ENCODE measurements around the gene CECR2.

DNA sequence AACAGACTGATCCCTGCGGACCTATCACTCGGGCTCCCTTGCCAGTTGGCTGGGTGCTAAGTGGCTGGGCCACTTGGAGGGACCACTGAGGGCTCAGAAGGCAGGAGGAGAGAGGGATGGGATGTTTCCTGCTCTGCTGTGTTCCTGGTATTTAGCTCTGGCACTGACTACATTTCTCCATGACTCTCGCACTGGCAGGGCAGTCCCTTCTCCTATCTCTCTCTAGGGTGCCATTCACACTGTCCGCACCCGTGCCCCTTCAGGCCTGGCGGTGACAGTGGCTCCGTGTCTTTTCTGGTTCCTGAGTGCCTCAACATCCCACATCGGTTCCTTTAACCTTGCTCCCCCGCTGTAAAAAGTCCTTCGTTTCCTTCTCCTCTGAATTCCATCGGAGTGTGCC is 31.6 kb upstream of the CECR2 start:
- TF ChIP-seq, protein P1, sequence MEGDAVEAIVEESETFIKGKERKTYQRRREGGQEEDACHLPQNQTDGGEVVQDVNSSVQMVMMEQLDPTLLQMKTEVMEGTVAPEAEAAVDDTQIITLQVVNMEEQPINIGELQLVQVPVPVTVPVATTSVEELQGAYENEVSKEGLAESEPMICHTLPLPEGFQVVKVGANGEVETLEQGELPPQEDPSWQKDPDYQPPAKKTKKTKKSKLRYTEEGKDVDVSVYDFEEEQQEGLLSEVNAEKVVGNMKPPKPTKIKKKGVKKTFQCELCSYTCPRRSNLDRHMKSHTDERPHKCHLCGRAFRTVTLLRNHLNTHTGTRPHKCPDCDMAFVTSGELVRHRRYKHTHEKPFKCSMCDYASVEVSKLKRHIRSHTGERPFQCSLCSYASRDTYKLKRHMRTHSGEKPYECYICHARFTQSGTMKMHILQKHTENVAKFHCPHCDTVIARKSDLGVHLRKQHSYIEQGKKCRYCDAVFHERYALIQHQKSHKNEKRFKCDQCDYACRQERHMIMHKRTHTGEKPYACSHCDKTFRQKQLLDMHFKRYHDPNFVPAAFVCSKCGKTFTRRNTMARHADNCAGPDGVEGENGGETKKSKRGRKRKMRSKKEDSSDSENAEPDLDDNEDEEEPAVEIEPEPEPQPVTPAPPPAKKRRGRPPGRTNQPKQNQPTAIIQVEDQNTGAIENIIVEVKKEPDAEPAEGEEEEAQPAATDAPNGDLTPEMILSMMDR (IDR thresholded peaks at IDR 0.05), result no peak
- TF ChIP-seq POLR2AphosphoS5 (IDR thresholded peaks at IDR 0.05; ENCODE audit: low read depth, low read length) (no peak), TCF7L2 (IDR thresholded peaks at IDR 0.05; ENCODE audit: low read depth, low read length) (no peak), SIN3A (IDR thresholded peaks at IDR 0.05; ENCODE audit: borderline replicate concordance, insufficient read depth, low read depth, low read length) (no peak)
- TF ChIP-seq, protein P2, sequence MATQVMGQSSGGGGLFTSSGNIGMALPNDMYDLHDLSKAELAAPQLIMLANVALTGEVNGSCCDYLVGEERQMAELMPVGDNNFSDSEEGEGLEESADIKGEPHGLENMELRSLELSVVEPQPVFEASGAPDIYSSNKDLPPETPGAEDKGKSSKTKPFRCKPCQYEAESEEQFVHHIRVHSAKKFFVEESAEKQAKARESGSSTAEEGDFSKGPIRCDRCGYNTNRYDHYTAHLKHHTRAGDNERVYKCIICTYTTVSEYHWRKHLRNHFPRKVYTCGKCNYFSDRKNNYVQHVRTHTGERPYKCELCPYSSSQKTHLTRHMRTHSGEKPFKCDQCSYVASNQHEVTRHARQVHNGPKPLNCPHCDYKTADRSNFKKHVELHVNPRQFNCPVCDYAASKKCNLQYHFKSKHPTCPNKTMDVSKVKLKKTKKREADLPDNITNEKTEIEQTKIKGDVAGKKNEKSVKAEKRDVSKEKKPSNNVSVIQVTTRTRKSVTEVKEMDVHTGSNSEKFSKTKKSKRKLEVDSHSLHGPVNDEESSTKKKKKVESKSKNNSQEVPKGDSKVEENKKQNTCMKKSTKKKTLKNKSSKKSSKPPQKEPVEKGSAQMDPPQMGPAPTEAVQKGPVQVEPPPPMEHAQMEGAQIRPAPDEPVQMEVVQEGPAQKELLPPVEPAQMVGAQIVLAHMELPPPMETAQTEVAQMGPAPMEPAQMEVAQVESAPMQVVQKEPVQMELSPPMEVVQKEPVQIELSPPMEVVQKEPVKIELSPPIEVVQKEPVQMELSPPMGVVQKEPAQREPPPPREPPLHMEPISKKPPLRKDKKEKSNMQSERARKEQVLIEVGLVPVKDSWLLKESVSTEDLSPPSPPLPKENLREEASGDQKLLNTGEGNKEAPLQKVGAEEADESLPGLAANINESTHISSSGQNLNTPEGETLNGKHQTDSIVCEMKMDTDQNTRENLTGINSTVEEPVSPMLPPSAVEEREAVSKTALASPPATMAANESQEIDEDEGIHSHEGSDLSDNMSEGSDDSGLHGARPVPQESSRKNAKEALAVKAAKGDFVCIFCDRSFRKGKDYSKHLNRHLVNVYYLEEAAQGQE (IDR thresholded peaks at IDR 0.05; ENCODE audit: insufficient read depth in 1 of 2, low read depth in 2 of 2, low read length in 1 of 2), result no peak
